ENCODE results near the gene ADAT3.

ADAT3 gene

DNA sequence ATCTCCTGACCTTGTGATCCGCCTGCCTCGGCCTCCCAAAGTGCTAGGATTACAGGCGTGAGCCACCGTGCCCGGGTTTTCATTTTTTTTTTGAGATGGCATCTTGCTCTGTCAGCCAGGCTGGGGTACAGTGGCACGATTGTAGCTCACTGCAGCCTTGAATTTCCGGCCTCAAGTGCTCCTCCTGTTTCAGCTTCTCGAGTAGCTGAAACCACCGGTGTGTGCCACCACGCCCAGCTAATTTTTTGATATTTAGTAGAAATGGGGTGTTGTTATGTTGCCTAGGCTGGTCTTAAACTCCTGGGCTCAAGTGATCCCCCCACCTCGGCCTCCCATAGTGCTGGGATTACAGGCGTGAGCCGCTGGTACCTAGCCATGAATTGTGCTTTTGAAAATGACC is 5.9 kb downstream of the ADAT3 start:
- no peak overlapping the region for H3K9ac ChIP-seq (ENCODE audit: low read depth, low read length)

GRCh38 chr19:1911995-1912394 is 6.8 kb downstream of the ADAT3 start:
- H3K27me3 ChIP-seq (ENCODE audit: control insufficient read depth, insufficient read depth, low read length): no peaks in the 10 kb centered on the region
- no peak overlapping the region for H3K4me3 ChIP-seq (ENCODE audit: low read depth, low read length)
- H3K9me3 ChIP-seq (ENCODE audit: control insufficient read depth, insufficient read depth, low read length): no peaks in the 10 kb centered on the region
- H3K36me3 ChIP-seq (ENCODE audit: control insufficient read depth, insufficient read depth, low read length): peaks cover 30% of the 10 kb centered on the region
- no peaks in the 10 kb centered on the region for H3K4me1 ChIP-seq (ENCODE audit: control insufficient read depth, insufficient read depth, low read length)
- H3K9ac ChIP-seq (ENCODE audit: low read depth, low read length): no peak overlapping the region

More for the DNA sequence above, 5.9 kb downstream of the ADAT3 start:
- Histone ChIP-seq H3K4me3 (ENCODE audit: low read depth, low read length) (no peak overlapping the region), H3K4me1 (ENCODE audit: control insufficient read depth, insufficient read depth, low read length) (no peaks in the 10 kb centered on the region), H3K9me3 (ENCODE audit: control insufficient read depth, insufficient read depth, low read length) (no peaks in the 10 kb centered on the region), H3K27me3 (ENCODE audit: control insufficient read depth, insufficient read depth, low read length) (no peaks in the 10 kb centered on the region), H3K36me3 (ENCODE audit: control insufficient read depth, insufficient read depth, low read length) (peaks cover 30% of the 10 kb centered on the region)

- H3K27me3 ChIP-seq (ENCODE audit: control insufficient read depth, insufficient read depth, low read length): no peaks in the 10 kb centered on the region
- peaks cover 35% of the 10 kb centered on the region for H3K36me3 ChIP-seq (ENCODE audit: control insufficient read depth, insufficient read depth, low read length)
- H3K9ac ChIP-seq (ENCODE audit: low read depth, low read length): no peak overlapping the region
- no peaks in the 10 kb centered on the region for H3K9me3 ChIP-seq (ENCODE audit: control insufficient read depth, insufficient read depth, low read length)
- H3K4me1 ChIP-seq (ENCODE audit: control insufficient read depth, insufficient read depth, low read length): no peaks in the 10 kb centered on the region
- no peak overlapping the region for H3K4me3 ChIP-seq (ENCODE audit: low read depth, low read length)
Observed at GRCh38 chr19:1912760-1913505, 7.7 kb downstream of the ADAT3 start.

DNA sequence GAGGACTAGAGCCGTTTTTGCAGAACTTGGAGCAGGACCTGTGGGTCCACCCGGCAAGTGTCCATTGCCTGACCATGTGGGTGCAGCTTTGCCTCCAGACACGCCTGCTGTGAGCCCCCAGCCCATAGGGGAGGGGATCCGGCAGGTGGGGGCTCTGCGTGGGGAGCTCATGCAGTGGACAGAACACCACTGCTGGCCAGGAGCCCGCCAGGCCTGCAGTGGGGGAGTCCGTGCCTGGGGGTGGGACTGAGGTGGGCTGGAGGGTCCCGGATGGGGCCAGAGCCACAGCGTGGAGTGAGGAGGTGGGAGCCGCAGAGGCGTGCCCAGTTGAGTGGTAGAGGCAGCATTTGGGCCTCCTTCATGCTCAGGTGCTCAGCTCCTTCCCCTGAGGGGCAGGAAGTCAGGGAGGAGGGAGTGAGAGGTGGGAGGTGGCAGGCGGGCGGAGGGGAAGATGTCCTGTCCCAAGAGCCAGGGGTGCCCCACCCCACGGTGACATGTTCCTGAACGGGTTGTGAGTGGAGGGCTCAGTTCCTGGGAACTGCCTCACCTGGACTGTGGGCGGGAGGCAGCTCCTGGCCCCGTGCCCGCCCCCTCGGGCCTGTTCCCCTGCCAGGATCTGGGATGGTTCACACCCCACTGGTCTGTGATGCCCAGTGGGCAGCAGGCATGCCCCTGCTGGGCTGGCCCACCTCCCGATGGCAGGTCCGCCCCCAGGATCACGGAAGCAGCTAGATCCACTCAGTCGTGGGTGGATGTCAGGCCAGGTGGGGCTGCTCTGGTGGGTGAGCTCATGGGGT is 8.8 kb downstream of the ADAT3 start:
- no peaks in the 10 kb centered on the region for H3K4me1 ChIP-seq (ENCODE audit: control insufficient read depth, insufficient read depth, low read length)
- no peak overlapping the region for H3K4me3 ChIP-seq (ENCODE audit: low read depth, low read length)
- H3K9ac ChIP-seq (ENCODE audit: low read depth, low read length): no peak overlapping the region
- peaks cover 41% of the 10 kb centered on the region for H3K36me3 ChIP-seq (ENCODE audit: control insufficient read depth, insufficient read depth, low read length)
- H3K9me3 ChIP-seq (ENCODE audit: control insufficient read depth, insufficient read depth, low read length): no peaks in the 10 kb centered on the region
- no peaks in the 10 kb centered on the region for H3K27me3 ChIP-seq (ENCODE audit: control insufficient read depth, insufficient read depth, low read length)

DNA sequence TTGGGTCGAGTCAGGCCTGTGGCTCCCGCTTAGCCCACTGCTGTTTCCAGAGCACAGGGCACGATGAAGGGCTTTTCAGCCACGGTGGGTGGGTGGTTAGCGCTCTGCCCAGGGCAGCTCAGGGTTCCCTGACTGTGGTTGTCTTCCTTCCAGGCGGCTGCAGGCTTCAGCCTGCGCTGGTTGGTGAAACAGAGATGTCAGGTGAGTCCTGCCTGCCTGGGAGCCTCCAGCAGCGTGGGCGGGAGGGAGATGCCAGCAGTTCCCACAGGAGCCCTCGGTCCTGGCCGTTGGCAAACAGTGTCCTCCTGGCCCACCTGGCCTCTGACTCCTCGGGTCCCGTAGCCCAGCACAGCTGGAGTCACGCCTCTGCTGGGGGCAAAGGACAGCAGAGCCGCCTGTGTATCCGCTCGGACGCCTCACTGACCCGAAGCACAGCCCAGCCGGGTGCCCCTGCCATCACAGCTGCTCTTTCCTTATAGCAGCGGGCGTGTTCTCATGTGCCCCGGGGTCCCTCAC is 9.7 kb downstream of the ADAT3 start:
- H3K4me1 ChIP-seq (ENCODE audit: control insufficient read depth, insufficient read depth, low read length): no peaks in the 10 kb centered on the region
- H3K9me3 ChIP-seq (ENCODE audit: control insufficient read depth, insufficient read depth, low read length): no peaks in the 10 kb centered on the region
- no peak overlapping the region for H3K4me3 ChIP-seq (ENCODE audit: low read depth, low read length)
- H3K9ac ChIP-seq (ENCODE audit: low read depth, low read length): no peak overlapping the region
- peaks cover 46% of the 10 kb centered on the region for H3K36me3 ChIP-seq (ENCODE audit: control insufficient read depth, insufficient read depth, low read length)
- no peaks in the 10 kb centered on the region for H3K27me3 ChIP-seq (ENCODE audit: control insufficient read depth, insufficient read depth, low read length)

DNA sequence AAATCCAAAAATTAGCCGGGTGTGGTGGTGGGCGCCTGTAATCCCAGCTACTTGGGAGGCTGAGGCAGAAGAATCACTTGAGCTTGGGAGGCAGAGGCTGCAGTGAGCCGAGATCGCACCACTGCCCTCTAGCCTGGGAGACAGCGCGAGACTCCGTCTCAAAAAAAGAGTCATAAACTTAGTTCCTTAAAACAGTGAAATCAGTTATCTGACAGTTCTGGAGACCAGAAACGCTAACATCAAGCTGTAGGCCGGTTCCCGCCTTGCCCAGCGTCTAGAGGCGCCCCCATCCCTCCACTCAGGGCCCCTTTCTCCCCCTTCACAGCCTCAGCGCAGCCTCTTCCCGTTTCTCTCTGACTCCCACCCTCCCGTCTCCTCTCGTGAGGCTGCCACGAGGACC is 11.9 kb downstream of the ADAT3 start:
- Histone ChIP-seq H3K27me3 (ENCODE audit: control insufficient read depth, insufficient read depth, low read length) (no peaks in the 10 kb centered on the region), H3K4me3 (ENCODE audit: low read depth, low read length) (no peak overlapping the region), H3K9me3 (ENCODE audit: control insufficient read depth, insufficient read depth, low read length) (no peaks in the 10 kb centered on the region), H3K36me3 (ENCODE audit: control insufficient read depth, insufficient read depth, low read length) (peaks cover 60% of the 10 kb centered on the region), H3K4me1 (ENCODE audit: control insufficient read depth, insufficient read depth, low read length) (no peaks in the 10 kb centered on the region), H3K9ac (ENCODE audit: low read depth, low read length) (no peak overlapping the region)

DNA sequence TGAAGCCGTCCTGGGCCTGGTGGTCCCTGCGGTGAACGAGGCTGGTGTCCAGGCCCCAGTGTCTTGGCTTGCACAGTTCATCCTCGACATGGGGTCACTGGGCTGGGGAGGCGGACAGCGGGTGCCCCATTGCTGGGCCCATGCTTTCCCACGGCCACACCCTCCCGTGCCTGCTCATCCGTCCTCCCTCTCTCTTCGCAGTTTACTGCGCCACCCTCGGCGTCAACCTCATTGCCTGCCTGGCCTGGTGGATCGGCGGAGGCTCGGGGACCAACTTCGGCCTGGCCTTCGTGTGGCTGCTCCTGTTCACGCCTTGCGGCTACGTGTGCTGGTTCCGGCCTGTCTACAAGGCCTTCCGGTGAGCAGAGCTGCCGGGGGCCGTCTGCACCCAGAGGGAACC is 12.7 kb downstream of the ADAT3 start:
- Histone ChIP-seq H3K9me3 (ENCODE audit: control insufficient read depth, insufficient read depth, low read length) (no peaks in the 10 kb centered on the region), H3K9ac (ENCODE audit: low read depth, low read length) (no peak overlapping the region), H3K4me1 (ENCODE audit: control insufficient read depth, insufficient read depth, low read length) (no peaks in the 10 kb centered on the region), H3K36me3 (ENCODE audit: control insufficient read depth, insufficient read depth, low read length) (peaks cover 62% of the 10 kb centered on the region), H3K27me3 (ENCODE audit: control insufficient read depth, insufficient read depth, low read length) (no peaks in the 10 kb centered on the region), H3K4me3 (ENCODE audit: low read depth, low read length) (no peak overlapping the region)

- Histone ChIP-seq H3K9me3 (ENCODE audit: control insufficient read depth, insufficient read depth, low read length) (no peaks in the 10 kb centered on the region), H3K4me1 (ENCODE audit: control insufficient read depth, insufficient read depth, low read length) (no peaks in the 10 kb centered on the region), H3K27me3 (ENCODE audit: control insufficient read depth, insufficient read depth, low read length) (no peaks in the 10 kb centered on the region), H3K36me3 (ENCODE audit: control insufficient read depth, insufficient read depth, low read length) (peaks cover 58% of the 10 kb centered on the region), H3K4me3 (ENCODE audit: low read depth, low read length) (no peak overlapping the region), H3K9ac (ENCODE audit: low read depth, low read length) (no peak overlapping the region)
Observed at GRCh38 chr19:1918975-1919374, 13.8 kb downstream of the ADAT3 start.

GRCh38 chr19:1920644-1921043 is 15.4 kb downstream of the ADAT3 start:
- no peaks in the 10 kb centered on the region for H3K4me1 ChIP-seq (ENCODE audit: control insufficient read depth, insufficient read depth, low read length)
- H3K27me3 ChIP-seq (ENCODE audit: control insufficient read depth, insufficient read depth, low read length): no peaks in the 10 kb centered on the region
- no peak overlapping the region for H3K9ac ChIP-seq (ENCODE audit: low read depth, low read length)
- H3K4me3 ChIP-seq (ENCODE audit: low read depth, low read length): no peak overlapping the region
- H3K36me3 ChIP-seq (ENCODE audit: control insufficient read depth, insufficient read depth, low read length): peaks cover 48% of the 10 kb centered on the region
- H3K9me3 ChIP-seq (ENCODE audit: control insufficient read depth, insufficient read depth, low read length): no peaks in the 10 kb centered on the region

DNA sequence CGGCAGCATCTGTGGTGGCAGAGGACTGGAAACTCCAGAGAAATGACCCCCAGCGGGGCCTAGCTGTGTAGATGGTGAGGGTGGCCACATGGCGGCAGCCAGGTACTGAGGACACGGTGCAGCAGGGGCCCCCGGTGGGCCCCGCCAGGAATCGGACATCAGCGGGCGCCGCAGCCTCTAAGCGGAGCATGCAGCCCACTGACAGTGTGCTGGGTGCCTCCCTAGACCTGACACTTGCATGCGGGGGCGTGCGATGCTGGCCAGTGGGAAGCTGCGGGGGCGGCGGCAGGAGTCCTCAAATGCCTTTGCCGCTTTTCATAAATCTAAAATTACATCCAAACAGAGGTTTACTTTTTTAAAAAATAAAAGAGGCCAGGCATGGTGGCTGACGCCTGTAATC is 16.1 kb downstream of the ADAT3 start:
- no peak overlapping the region for H3K9ac ChIP-seq (ENCODE audit: low read depth, low read length)
- no peak overlapping the region for H3K4me3 ChIP-seq (ENCODE audit: low read depth, low read length)
- peaks cover 48% of the 10 kb centered on the region for H3K36me3 ChIP-seq (ENCODE audit: control insufficient read depth, insufficient read depth, low read length)
- no peaks in the 10 kb centered on the region for H3K9me3 ChIP-seq (ENCODE audit: control insufficient read depth, insufficient read depth, low read length)
- H3K4me1 ChIP-seq (ENCODE audit: control insufficient read depth, insufficient read depth, low read length): no peaks in the 10 kb centered on the region
- no peaks in the 10 kb centered on the region for H3K27me3 ChIP-seq (ENCODE audit: control insufficient read depth, insufficient read depth, low read length)

DNA sequence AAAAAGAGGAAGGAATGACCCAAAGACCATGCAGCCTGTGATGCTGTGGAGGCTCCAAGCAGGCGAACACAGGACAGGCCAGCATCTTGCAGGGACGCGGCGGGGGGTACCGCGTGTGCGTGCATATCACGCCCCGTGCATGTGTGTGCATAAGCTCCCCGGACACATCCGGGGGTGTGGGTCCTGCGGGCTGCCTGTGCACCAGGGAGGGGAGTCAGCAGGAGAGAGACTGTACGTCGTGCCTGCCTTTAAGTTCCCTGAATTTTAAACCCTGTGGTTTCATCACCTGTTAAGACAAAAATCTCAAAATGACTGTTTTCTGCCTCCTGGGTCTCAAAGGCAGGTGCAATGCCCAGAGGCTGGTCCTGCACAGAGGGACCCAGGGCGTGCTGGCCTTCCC is 16.6 kb downstream of the ADAT3 start:
- H3K36me3 ChIP-seq (ENCODE audit: control insufficient read depth, insufficient read depth, low read length): peaks cover 48% of the 10 kb centered on the region
- no peaks in the 10 kb centered on the region for H3K9me3 ChIP-seq (ENCODE audit: control insufficient read depth, insufficient read depth, low read length)
- no peaks in the 10 kb centered on the region for H3K4me1 ChIP-seq (ENCODE audit: control insufficient read depth, insufficient read depth, low read length)
- H3K4me3 ChIP-seq (ENCODE audit: low read depth, low read length): no peak overlapping the region
- no peak overlapping the region for H3K9ac ChIP-seq (ENCODE audit: low read depth, low read length)
- no peaks in the 10 kb centered on the region for H3K27me3 ChIP-seq (ENCODE audit: control insufficient read depth, insufficient read depth, low read length)

DNA sequence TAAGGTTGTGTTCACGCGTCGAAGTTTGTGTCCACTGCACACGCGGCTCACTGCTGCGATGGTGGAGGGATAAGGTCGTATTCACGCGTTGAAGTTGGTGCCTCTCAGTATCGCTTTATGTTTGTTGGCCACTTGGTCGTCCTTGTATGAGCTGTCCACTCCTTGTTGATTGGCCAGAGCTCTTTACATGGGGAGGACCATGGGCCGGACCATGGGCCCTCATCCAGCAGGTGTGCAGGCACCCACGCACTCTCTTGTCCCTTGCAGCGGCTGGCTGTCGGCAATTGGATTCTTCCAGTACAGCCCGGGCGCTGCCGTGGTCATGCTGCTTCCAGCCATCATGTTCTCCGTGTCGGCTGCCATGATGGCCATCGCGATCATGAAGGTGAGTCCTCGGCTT is 17.6 kb downstream of the ADAT3 start:
- Histone ChIP-seq H3K36me3 (ENCODE audit: control insufficient read depth, insufficient read depth, low read length) (peaks cover 42% of the 10 kb centered on the region), H3K9me3 (ENCODE audit: control insufficient read depth, insufficient read depth, low read length) (no peaks in the 10 kb centered on the region), H3K4me1 (ENCODE audit: control insufficient read depth, insufficient read depth, low read length) (no peaks in the 10 kb centered on the region), H3K4me3 (ENCODE audit: low read depth, low read length) (no peak overlapping the region), H3K9ac (ENCODE audit: low read depth, low read length) (no peak overlapping the region), H3K27me3 (ENCODE audit: control insufficient read depth, insufficient read depth, low read length) (no peaks in the 10 kb centered on the region)

Measured in iPS-15b (cell line).